NB4 (cell line): ENCODE data around the gene ZNF800.
A peak's percentile ranks its signal among the peaks of the same experiment; 100 is the strongest.

Experiments
- DNase-seq: peaks from one replicate; pipeline ENCODE4 v3.0.0; 2010; ENCODE audit warnings: low read depth
- H3K4me3 ChIP-seq: one replicate; pipeline ENCODE4 v1.5.1; 2011; ENCODE audit warnings: mild to moderate bottlenecking, low read depth, low read length, moderate library complexity
- CTCF ChIP-seq: IDR thresholded peaks from one replicate; pipeline ENCODE4 v1.5.1; 2012; ENCODE audit warnings: low read depth, low read length
- MYC ChIP-seq: IDR thresholded peaks from 2 replicates; pipeline ENCODE4 v1.6.1; 2011; ENCODE audit warnings: low read depth, low read length
- POLR2A ChIP-seq: IDR thresholded peaks from 2 replicates; pipeline ENCODE4 v1.6.1; 2011; ENCODE audit warnings: mild to moderate bottlenecking; ENCODE audit not compliant: insufficient read length; ENCODE audit errors: extremely low read depth
- TF ChIP-seq, protein P1 (sequence below): IDR thresholded peaks from 2 replicates; pipeline ENCODE4 v1.6.1; 2011; ENCODE audit warnings: low read depth, low read length

The ZNF800 gene

GRCh38 chr7:127383123-127383835 lies 9.2 kb downstream of the ZNF800 start:
- DNase-seq: peak; percentile 41
- no peak overlapping the region for H3K4me3 ChIP-seq
- TF ChIP-seq, protein P1, sequence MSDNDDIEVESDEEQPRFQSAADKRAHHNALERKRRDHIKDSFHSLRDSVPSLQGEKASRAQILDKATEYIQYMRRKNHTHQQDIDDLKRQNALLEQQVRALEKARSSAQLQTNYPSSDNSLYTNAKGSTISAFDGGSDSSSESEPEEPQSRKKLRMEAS: no peak
- TF ChIP-seq POLR2A: no peak

- DNase-seq: no peak
- no peak for TF ChIP-seq POLR2A
- TF ChIP-seq CTCF: no peak
- TF ChIP-seq MYC: no peak
- TF ChIP-seq, protein P1: no peak
- no peak overlapping the region for H3K4me3 ChIP-seq
Measured at GRCh38 chr7:127382301-127383085, 10.0 kb downstream of the ZNF800 start.

DNA sequence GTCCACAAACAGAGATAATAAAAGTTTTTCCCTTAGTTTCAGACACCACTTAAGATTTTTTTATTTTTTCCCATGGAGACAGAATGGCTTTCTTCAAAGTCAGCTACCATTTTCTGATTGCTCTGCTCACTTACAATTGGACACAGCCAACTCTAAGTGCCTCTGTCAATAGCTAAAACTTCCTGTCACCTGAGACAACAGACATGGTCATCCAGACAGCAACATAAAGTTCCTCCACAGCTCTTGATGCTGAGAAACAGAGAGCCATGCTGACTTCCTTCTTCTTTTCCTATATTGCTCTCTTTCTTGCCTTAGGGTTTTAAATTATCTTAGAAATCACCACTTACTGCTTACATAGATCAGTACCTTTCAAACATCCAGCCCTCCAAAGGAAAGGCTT lies 12.0 kb downstream of the ZNF800 start:
- TF ChIP-seq MYC (no peak), CTCF (no peak), POLR2A (no peak)
- TF ChIP-seq, protein P1: no peak
- no peak overlapping the region for H3K4me3 ChIP-seq
- peak; percentile 30 for DNase-seq

DNA sequence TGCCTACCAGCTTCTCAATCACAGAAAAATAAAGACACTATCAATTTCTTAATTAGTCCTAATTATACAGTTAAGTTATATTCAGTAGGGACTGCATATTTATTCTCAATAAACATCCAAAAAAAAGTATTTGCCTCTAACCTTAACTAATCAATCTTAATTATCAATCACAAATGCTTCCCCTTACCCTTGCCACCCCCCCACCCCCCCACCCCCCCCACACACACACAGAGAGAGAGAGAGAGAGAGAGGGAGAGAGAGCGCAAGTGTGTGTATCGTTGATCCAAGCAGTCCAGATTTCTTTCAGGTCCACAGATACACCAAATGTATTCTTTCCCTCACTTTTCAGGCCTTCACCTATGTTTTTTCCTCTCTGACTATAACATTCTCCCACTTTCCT lies 12.9 kb downstream of the ZNF800 start:
- DNase-seq: no peak
- TF ChIP-seq, protein P1: no peak
- TF ChIP-seq POLR2A: no peak
- TF ChIP-seq CTCF: no peak
- no peak for TF ChIP-seq MYC
- H3K4me3 ChIP-seq: no peak overlapping the region

- DNase-seq: no peak
- TF ChIP-seq, protein P1: no peak
- TF ChIP-seq POLR2A (no peak), MYC (no peak), CTCF (no peak)
- no peak overlapping the region for H3K4me3 ChIP-seq
Measured at GRCh38 chr7:127378537-127378936, 14.0 kb downstream of the ZNF800 start.

DNA sequence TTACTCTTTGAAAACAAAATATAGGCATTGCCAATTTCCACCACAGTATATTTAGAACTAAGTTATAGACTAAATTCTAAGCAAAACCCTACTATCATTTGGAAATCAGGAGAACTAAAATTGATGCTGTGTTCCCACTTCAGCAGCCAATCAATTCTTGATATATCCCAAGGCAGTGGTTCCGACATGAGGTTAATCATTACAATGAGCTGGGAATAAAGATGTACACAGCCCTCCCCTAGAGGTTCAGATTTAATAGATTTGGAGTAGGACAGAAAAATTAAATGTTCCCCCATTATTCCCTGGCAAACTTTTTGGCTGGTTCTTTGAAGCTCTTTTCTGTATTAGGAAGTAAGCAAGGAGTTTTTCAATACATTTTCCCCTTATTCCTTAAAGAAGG lies 15.1 kb downstream of the ZNF800 start:
- H3K4me3 ChIP-seq: no peak overlapping the region
- DNase-seq: no peak
- no peak for TF ChIP-seq MYC
